ENCODE data around the gene PSME3. TPM values are rescaled to one million over a fixed set of nuclear protein-coding genes. Genes with fewer than 3 reads are reported as not detected.

The PSME3 gene
- total RNA-seq, 1 experiment from 2014 or later = 222 TPM

GRCh38 chr17:42848093-42848492 lies 14.9 kb downstream of the PSME3 start:
- Histone ChIP-seq H3K9me3 (ENCODE audit: control insufficient read depth, low read depth, low read length) (no peaks in the 10 kb centered on the region), H3K23me2 (ENCODE audit: insufficient read length, low read depth, low read length, poor library complexity, severe bottlenecking) (no peaks in the 10 kb centered on the region), H2BK5ac (ENCODE audit: insufficient read length, low read length) (no peak overlapping the region), H3K79me1 (ENCODE audit: insufficient read depth, low read depth, low read length, poor library complexity, severe bottlenecking) (no peaks in the 10 kb centered on the region), H3K56ac (ENCODE audit: insufficient read length, low read depth, low read length) (no peak overlapping the region), H3K18ac (ENCODE audit: insufficient read length, low read depth, low read length) (no peak overlapping the region), H3K27ac (ENCODE audit: insufficient read length, low read depth, low read length) (no peak overlapping the region), H2AFZ (ENCODE audit: low read length) (no peak overlapping the region), H2BK12ac (ENCODE audit: insufficient read length, low read depth, low read length) (no peak overlapping the region), H2BK20ac (ENCODE audit: low read depth, low read length, poor library complexity, severe bottlenecking) (no peak overlapping the region), H3K4me2 (ENCODE audit: insufficient read depth, insufficient read length, low read length) (no peak overlapping the region), H2BK120ac (ENCODE audit: low read depth, low read length, poor library complexity, severe bottlenecking) (no peak overlapping the region), H3K27me3 (ENCODE audit: insufficient read depth, low read length) (no peaks in the 10 kb centered on the region), H2BK15ac (ENCODE audit: low read depth, low read length) (no peak overlapping the region), H3T11ph (ENCODE audit: low read length) (no peak overlapping the region), H4K5ac (ENCODE audit: insufficient read length, low read depth, low read length) (no peak overlapping the region), H3K9ac (ENCODE audit: extremely low read depth, insufficient read length, low read length) (no peak overlapping the region), H3K4ac (ENCODE audit: low read depth, low read length) (no peak overlapping the region), H4K20me1 (ENCODE audit: control insufficient read depth, insufficient read depth, insufficient read length) (no peaks in the 10 kb centered on the region), H4K91ac (ENCODE audit: insufficient read length, low read depth, low read length) (no peak overlapping the region), H4K8ac (replicated peaks; ENCODE audit: insufficient read length, low read depth, low read length) (no peak overlapping the region), H3K23ac (ENCODE audit: insufficient read length, low read depth, low read length) (no peak overlapping the region), H2AK5ac (ENCODE audit: insufficient read length, low read length) (no peak overlapping the region), H3K79me2 (ENCODE audit: insufficient read depth, low read length) (no peaks in the 10 kb centered on the region), H3K4me1 (ENCODE audit: insufficient read depth, low read length) (no peaks in the 10 kb centered on the region), H3K14ac (ENCODE audit: insufficient read depth, low read length) (no peak overlapping the region)
- no peak for TF ChIP-seq CTCF (conservative IDR thresholded peaks at IDR 0.05)
- Mint-ChIP-seq H3K27ac (no peak overlapping the region), H3K4me3 (no peak overlapping the region), H3K36me3 (ENCODE audit: insufficient read depth in 1 of 3, low read depth in 3 of 3) (peaks cover 17 to 29% (median 24%) of the 10 kb centered on the region in 3 experiments; a peak in 6 of 7 replicates), H3K27me3 (ENCODE audit: low read depth) (no peaks in the 10 kb centered on the region), H3K9me3 (no peaks in the 10 kb centered on the region; a peak in 1 of 5 replicates), H3K4me1 (peaks cover 6 to 8% of the 10 kb centered on the region in 2 experiments; a peak in 2 of 4 replicates)
- WGBS (ENCODE audit: extremely low coverage, insufficient read length, low lambda C conversion rate) = no CpG with 5 or more reads among the region's 3 CpGs
- no peak for DNase-seq
